ENCODE data around the gene PXYLP1.
"Not testable (repeated sequence)": the region's sequence is repeated elsewhere in the genome, so short reads cannot be mapped to it uniquely, and the experiment has no call there.

Gene PXYLP1, protein sequence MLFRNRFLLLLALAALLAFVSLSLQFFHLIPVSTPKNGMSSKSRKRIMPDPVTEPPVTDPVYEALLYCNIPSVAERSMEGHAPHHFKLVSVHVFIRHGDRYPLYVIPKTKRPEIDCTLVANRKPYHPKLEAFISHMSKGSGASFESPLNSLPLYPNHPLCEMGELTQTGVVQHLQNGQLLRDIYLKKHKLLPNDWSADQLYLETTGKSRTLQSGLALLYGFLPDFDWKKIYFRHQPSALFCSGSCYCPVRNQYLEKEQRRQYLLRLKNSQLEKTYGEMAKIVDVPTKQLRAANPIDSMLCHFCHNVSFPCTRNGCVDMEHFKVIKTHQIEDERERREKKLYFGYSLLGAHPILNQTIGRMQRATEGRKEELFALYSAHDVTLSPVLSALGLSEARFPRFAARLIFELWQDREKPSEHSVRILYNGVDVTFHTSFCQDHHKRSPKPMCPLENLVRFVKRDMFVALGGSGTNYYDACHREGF

DNA sequence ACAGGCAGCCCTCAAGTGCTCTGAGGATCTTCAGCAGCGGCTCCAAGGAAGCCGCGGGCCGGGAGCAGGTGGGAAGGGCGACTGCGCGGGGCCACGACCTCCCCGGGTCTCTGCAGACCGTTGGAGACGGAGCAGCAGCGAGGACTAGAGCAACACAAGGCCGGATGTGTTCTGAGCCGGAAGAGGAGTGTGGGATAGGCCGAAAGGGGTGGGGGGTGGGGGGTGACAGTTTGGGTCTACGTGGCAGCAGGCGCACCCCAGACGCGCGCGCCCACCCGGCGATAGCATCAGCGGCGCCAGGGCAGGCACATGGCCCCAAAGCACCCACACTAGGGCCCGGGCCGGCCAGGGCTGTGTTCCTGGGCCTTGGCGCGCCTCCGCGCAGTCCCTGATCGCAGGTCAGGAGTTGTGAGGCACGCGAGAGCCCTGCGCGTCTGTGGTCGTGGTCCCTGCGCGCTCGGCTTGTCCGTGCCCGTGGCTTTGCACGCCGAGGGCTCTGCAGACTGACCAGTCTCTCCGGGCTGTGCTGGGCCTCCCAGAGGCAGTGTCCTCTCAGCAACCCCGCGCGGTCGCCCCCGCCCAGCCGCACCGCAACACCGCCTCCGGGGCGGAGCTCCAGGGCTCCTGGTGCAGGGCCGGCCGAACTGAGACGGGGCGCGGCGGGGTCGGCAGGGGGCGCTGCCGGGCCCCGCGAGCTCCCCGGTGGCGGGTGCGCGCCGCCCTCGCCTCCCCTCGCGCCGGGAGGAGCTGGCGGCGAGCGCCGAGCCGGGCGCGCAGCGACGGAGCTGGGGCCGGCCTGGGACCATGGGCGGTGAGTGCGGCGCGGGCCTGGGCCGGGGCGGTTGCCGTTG, at the start of gene PXYLP1:
TSS of gene PXYLP1 (plus strand) at position 725 of the 851 bp plus-strand sequence. CDS start 28,351 bp downstream, outside the sequence.
- peak; percentile 95 for DNase-seq

DNA sequence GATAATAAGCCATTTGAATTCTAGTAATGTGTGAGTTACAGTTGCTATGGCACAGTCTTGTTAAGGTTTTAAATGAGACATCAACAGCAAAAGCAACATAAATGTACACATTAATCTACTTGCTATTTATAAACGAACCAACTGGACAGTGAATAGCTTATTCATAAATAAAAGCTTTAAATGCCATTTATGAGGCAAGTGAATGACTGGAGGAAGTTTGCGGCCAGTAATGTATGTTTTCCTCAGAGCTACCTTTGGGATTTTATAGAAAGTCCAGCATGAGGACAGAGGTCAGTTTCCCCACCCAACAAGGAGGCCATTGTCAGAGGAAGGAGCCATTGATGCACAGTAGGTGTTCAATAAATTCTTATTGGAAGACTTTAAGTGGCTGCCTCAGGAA, 48.0 kb upstream of the PXYLP1 start:
- DNase-seq = no peak

DNA sequence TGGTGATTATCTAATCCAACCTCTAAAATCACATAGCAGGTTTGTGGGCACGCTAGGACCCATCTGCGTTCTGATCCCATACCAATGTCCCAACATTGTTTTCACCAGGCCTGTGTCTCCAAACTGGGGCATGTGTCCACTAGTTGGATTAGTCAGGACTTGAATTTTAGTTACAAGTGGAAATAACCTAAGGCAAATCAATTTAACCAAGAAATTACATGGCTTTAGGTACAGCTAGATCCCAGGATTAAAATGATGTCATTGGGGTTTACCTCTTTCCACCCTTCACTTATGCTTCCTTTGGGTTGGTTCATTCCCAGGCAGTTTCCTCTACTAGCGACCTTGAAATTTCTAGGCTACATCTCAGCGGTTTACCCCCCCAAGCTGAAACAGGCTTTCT, 47.2 kb upstream of the PXYLP1 start:
- DNase-seq = no peak

DNA sequence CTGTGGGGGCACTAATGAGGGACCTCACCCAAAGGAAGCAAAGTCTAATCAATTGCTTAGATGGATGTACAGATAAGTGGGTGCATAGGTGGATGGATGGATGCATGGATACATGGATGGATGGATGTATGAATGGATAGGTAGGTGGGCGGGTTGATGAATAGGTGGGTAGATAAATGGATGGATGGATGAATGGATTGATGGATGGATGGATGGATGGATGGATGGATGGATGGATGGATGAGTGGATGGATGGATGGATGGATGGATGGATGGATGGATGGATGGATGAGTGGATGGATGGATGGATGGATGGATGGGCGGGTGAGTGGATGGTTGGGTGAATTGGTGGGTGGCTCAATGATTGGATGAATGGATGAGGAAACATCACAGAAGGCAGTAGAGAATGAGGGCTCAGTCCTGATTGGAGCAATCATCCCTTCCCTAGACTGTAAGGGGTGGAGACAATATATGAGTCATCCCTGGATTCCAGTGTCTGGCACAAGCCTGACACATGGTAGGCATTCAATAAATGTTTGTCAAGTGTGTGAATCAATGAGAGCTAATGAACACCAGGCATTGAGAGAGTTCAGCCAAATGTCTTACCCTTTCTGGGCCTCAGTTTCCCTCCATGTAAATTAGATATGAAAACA, 40.4 kb upstream of the PXYLP1 start:
- no peak for DNase-seq

DNA sequence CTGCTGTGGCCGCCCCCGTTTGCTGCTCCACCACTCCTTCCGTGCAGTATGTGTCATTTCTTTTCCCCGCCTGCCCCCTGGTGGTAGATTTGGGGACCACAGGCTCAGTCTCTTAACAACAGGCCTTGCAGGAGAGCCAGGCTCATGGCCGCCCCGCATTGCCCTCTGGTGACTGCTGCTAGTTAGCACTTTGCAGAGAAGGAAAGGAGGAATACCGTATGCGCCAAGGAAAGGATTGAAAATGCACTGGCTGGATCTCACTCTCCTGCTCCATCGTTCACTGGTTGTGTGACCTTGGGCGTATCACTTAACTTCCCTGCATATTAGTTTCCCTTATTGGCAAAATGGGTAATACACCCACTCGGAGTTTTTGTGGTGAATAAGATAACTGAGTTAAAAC, 39.3 kb upstream of the PXYLP1 start:
- DNase-seq = peak; percentile 100

DNA sequence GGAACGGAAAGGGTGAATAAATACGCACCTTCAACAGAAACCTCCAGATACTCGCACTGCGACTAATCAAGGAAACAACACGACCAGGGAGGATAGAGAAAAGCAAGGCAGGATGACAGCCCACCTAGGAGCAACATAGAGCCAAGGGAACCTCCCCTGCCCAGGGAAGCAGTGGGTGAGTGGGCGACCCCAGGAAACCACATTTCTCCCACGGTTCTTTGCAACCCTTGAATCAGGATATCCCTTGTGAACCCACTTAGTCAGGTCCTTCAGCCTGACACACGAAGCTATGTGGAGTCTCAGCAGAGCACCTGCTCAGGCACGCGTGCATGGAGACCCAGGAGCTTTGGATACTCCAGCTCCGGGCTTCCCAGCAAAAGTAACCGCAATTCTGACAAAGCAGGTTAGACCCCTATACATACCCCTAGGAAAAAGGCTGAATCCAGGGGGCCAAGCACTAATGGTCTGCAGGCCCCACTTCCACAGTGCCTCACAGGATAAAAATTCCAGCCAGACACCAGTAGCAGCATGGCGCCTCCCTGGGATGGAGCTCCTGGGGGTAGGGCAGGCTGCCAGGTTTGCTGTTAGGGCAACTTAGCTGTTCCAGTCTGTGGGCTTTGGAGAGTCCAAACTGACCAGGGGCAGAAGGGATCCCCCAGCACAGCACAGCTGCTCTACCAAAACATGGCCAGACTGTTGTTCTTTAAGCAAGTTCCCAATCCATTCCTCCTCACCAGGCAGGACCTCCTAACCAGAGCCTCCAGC, 38.4 kb upstream of the PXYLP1 start:
- DNase-seq = no peak

DNA sequence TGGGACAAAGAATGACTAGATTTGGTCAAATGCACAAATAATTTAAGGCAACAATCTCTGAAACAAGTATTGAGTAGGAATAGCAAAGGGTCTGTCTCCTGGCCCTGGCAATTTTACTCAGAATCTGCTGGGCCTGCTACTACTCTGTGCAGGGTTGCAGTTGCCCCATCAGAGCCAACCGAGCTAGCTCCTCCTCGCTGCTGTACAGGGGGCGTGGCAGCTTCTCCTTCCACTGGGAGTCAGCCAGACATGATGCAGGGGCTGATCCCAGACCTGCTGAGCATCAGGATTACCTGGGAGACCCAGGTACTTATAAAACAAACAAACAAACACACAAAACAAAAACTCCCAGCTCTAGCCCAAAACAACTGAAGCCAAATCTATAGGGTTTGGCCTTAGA, 30.5 kb upstream of the PXYLP1 start:
- DNase-seq = no peak

DNA sequence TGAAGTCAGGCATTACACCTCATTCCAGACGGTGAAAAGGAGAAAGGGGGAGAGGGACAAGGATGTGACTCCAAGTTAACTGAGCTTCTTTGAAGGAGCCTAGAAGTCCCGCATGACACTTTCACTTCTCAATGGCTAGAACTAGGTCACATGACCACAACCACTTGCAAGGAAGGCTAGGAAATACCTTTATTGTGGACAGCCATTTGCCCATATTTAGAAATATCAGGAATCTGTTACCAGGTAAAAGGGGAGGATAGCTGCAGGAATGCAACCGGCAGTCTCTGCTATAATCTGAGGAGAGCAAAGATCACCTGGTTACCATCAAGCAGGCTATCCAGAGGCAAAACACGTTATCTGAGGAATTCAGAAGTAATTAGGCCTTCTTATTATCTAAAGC, 28.9 kb upstream of the PXYLP1 start:
- DNase-seq = no peak

DNA sequence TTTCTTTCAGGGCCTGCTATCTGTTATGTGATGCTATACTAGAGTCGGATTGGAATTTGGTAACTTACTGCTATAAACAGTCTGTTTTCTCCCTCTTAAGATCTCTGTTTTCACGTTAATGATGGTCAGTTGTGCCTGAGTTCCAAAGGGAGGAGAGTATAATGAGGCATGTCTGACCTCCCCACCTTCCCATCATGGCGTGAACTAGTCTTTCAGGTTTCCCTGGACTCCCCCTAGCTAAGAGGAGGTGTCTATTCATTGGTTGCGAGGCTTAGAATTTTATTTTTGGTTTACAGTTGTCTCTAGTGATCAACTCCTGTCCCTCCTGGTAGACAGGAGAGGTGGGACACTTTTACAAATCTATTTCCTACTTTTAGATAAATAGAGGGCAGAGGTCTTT, 27.8 kb upstream of the PXYLP1 start:
- DNase-seq = no peak

DNA sequence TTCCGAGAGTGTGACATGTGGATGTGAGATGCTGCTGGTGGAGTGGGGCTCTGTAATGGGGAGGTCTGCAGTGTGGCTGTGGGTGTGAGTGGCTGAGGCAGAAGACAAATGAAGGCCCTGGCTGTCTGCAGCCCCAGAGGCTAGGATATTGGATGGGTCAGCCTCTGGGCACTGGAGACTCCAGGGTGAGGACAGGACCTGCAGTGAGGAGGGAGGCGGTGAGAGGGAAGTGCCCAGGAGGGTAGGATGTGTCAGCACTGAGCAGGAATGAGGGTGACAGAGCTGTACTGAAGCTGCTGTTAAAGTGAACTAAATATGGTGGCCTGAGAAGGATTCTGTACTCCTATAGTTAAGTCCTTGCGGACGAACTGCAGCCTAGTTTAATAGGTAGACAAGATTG, 27.3 kb upstream of the PXYLP1 start:
- DNase-seq = no peak

DNA sequence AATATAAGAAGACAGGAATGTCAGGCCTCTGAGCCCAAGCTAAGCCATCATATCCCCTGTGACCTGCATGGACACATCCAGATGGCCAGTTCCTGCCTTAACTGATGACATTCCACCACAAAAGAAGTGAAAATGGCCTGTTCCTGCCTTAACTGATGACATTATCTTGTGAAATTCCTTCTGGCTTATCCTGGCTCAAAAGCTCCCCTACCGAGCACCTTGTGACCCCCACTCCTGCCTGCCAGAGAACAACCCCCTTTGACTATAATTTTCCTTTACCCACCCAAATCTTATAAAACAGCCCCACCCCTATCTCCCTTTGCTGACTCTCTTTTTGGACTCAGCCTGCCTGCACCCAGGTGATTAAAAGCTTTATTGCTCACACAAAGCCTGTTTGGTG, 20.3 kb upstream of the PXYLP1 start:
- not testable (repeated sequence) for DNase-seq

DNA sequence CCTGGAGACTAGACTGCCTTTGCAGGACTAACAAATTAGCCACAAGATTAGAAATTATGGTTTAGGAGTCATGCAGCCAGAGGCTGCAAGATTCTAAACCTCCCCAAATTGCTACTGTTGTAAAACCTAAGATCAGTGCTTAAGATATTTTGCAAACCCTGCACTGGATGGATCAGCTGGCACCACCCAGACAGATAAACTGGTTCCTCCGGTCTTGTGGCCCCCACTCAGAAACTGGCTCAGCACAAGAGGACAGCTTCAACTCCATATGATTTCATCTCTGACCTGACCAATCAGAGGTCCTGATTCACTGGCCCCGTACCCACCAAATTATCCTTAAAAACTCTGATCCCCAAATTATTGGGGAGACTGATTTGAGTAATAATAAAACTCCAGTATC, 19.5 kb upstream of the PXYLP1 start:
- DNase-seq = no peak

DNA sequence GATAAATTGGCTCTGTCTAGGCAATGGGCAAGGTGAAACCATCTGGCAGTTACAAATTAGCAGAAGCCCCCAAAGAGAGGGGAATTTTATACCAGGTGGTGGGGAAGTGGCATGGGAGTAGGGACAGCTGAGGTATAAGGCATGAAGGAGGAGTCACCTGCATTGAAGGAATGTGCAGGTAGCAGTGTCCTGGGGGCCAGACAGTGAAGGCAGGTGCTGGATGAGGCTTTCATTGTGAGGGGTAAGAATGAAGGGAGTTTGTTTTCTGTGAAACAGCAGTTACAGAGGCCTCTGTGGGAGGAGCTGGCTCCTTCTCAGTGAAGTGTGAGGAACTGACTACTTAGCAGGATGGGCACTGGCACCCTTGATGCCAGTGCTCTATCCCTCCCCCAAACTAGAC, 19.1 kb upstream of the PXYLP1 start:
- DNase-seq = no peak

DNA sequence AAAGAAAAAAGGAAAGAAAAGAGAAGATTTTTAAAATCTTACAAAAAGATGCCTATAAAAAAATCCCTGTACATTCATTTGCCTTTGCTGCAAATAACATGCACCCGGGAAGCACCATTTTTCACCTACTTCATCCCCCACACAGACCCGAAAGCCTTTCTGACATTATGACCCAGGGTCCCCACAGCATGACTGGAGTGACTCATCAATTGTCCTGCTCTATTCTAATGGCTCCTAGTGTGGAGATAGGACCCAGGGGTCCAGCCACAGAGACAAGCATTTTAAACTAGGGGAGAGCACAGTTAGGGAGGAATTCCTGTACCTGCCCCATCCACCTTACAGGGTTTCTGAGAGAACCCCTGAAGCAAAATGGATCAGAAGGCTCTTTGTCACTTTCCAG, 14.7 kb upstream of the PXYLP1 start:
- no peak for DNase-seq

DNA sequence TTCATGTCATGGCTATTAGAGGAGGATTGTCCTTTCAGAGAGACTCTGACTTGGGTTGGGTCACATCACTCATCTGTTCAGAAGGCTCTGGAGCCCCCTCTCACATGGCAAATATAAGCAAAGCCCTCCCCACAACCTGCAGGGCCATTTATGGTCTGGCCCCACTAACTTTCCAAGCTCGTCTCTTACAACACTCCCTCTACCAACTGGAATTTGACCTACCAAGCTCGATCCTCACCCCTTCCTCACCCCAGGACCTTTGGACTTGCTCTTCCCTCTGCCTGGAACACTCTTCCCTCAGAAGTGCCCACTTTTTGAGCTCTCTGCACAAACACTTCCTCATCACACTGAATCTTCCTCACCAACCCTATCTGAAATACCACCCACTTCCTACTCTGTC, 14.2 kb upstream of the PXYLP1 start:
- DNase-seq = no peak

DNA sequence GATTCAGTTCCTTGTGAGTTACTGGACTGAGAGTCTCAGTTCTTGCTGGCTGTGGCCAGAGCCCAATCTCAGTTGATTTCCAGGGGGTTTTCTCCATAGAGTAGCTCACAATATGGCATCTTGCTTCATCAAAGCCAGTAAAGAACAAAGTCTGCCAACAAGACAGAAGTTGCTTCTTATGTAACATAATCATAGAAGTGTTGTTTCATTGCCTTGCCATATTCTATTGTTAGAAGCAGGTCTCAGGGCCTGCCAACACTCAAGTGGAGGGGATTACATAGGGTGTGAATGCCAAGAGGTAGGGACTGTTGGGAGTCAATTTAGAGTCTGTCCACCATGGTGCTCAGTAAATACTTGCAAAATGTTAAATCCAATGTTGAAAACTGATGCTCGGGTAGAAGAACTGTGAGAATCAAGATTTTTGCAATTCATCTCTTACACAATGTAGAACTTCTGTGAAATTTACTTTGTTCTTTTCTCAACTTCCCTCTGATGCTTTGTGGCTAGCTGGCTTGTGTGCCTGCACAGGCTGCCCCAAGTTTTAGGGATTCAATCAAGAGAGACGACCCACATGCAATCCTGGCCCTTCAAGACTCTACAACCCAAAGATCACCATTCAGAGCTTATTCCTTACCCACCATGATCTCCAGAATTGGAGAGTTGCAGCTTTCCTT, 13.3 kb upstream of the PXYLP1 start:
- no peak for DNase-seq

DNA sequence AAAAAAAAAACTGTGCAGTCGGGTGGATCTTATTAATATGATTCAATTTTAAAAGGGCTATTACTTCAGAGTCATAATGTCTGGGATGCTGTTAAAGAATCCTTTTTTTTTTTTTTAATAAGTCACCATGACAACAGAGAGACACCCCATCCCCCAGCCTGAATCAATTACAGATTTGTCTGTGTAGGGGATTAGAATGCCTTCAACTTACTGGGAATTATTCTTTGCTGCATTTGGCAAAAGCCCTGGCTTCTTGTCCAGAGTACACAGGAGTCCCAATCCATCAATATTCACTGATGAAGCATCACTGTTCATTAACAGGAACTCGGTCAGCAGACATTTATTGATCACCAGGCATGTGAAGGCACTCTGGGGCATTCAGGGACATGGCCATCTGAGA, 12.7 kb upstream of the PXYLP1 start:
- no peak for DNase-seq

DNA sequence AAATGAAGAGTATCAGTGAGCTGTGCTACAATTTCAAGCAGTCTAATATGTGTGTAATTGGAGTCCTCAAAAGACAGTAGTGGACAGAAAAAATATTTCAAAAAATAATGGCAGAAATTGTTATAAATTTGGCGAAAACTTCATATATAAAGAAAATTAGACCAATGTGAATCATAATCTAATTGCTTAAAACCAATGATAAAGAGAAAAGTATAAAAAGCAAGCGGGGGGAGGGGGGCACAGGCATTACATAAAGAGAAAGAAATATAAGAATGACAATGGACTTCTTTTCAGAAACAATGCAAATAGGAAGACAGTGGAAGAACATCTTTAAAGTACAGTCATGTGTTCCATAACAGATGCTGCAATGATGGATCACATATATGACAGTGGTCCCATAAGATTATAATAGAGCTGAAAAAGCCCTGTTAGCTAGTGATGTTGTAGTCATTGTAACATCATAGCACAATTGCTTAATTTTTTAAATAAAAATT, 7.9 kb upstream of the PXYLP1 start:
- DNase-seq = no peak

DNA sequence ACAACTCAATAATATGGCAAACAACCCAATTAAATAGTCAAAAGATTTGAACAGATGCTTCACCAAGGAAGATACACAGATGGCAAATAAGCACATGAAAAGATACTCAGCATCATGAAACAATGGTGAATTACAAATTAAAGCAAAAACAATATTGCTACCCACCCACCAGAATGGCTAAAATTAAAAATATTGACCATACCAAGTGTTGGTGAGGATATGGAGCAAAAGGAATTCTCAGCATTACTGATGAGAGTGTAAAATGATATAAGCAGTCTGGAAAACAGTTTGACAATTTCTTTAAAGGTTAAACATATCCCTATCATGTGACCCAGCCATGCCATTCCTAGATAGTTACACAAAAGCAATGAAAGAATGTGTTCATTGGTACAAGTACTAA, 5.7 kb upstream of the PXYLP1 start:
- no peak for DNase-seq

DNA sequence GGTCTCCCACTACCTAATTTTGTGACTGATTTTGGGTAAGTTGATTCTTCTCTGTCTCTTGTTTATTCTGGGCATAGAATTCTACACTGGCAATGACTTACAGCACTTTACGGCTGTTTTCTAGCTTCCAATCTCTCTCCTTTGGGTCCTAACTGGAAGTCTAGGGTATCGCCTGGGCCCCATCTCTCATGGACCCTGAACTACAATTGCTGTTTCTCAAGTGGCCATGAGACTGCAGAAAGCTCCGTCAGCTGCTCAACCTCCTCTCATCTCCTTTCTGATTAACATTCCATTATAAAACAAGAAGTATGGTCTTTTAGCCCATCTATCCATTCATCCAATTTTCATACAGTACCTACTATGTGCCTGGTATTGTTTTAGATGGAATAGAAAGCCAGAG, 4.4 kb upstream of the PXYLP1 start:
- no peak for DNase-seq

DNA sequence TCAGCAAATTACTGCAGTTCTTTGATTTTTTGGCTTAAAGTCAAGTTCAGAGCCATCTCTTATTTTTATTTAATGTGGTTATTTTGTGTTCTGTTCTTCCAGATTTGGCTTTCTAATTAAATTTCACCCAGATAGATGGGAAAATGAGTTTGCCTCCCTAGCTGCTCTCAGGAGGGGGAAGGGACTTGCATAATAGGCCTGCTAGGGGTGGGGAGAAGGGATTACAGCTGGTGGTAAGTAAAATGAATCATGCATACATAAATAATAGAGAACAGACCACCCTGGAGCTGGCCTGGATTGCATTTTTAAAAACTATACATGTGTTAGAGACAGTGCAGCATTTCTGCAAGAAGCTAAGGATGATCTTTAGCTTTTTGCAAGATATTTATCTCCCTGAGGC, 3.9 kb upstream of the PXYLP1 start:
- DNase-seq = no peak

DNA sequence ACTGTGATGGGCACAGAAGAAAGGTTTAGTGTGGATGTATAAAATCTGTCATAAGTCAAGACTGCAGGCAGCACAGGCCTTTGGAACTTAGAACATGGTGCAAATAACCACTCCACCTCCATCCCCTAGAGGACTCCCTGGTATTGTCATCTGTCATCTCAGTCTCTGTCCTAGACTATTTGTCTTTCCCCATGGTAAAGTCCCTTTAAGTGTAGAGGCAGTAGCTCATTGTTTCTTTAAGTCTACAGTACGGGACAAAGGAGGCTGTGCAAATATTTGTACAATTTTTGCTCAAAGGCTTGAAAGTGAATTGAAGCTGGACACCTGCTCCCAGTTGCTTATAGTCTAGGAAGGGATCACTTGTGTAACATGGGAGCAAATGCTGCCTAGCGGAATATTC, 3.2 kb upstream of the PXYLP1 start:
- DNase-seq = no peak
